Stimulated activated CD4-positive, alpha-beta T cell treated with anti-CD3 and anti-CD28 coated beads, Interleukin-1b, Interleukin-23, amount 100 ng/mL, for 48 hours (primary cell): ENCODE results near the gene FHOD1.
A peak's percentile ranks its signal among the peaks of the same experiment; 100 is the strongest.

Experiments used
- DNase-seq: peaks from one replicate; pipeline ENCODE4 v3.0.0-alpha.2; 2020

The FHOD1 gene

GRCh38 chr16:67247192-67248072 is at the start of gene FHOD1:
TSS of gene FHOD1 (minus strand) at chr16:67247481. CDS start at chr16:67247410, 71 bp downstream.
- DNase-seq, result peak; percentile 98

GRCh38 chr16:67296420-67296819 is 49.1 kb upstream of the FHOD1 start:
- no peak for DNase-seq

DNA sequence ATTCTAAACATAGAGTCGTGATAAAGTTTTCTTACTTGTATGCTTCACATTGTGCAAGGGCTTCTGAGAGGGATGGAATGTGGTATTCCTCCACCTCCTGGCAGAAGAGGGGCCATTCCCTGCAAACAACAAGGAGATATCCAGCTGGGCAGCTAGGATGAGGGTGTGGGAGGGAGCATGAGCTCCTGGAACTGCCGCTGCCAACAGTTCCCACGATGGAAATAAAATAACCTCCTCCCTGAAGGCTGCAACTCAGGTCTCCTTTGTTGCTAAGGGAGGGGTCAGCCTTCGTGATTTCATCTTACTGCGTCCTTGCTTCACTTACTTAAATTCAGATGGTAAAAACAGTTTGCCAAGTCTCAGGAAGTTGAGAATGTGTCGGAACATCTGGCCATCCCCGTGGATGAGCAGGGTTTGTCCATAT is 47.7 kb upstream of the FHOD1 start:
- DNase-seq, result no peak

DNA sequence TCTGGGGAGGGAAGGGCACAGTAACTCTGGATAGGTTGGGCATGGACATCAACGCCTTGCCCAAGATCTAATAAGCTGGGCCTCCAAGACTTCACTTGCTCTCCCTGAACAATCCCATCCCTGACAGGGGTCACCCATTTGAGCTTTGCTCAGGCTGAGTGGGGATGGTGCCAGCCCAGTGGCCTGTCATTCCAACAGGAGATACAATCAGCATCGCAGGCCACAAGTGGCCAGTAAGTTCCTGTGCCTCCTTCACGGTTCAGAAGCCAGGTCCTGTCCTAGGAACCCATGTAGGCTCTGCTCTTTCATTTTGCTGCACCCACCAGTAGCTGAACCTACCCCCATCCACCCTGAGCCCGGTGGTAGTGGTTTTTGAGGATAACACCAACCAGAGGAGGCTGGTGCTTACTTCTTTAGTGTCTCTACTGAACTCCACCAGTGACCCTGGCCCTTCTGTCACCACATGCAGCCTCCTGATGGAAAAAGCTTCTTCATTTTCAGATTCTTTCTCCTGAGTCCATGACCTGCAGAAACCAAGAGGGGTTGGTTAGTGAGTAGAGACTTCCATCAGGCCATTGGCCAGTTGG is 47.0 kb upstream of the FHOD1 start:
- no peak for DNase-seq

DNA sequence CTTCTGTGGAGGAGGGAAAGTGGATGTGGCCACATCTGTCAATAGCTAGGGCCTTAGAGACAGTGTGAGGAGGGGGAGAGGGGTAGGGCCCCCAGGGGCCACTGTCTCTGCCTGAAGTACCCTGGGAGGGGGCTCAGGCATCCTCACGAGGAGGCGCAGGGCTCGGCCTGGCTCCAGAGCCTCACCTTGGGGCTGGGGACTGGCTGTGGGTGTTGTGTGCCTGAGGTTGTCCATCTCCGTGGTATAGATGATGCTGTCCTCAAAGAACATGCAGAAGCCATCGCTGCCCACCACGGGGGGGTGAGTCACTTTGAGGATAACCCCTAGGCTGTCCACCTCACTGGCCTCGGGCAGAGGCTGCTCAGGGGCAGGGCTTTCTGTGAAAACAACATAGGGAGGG is 44.2 kb upstream of the FHOD1 start:
- no peak for DNase-seq

DNA sequence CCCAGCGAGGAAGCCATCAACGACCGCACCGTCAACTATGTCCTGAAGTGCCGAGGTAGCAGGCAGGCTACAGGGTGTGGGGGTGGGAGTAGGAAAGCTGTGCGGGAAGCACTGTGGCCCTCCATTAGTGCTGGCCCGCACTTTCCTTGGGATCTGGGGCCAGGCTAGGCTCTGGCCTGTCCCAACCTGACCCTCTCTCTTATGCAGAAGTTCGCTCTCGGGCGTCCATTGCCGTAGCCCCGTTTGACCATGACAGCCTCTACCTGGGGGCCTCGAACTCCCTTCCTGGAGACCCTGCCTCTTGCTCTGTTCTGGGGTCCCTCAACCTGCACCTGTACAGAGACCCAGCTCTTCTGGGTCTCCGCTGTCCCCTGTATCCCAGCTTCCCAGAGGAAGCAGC is 40.7 kb upstream of the FHOD1 start:
- no peak for DNase-seq

DNA sequence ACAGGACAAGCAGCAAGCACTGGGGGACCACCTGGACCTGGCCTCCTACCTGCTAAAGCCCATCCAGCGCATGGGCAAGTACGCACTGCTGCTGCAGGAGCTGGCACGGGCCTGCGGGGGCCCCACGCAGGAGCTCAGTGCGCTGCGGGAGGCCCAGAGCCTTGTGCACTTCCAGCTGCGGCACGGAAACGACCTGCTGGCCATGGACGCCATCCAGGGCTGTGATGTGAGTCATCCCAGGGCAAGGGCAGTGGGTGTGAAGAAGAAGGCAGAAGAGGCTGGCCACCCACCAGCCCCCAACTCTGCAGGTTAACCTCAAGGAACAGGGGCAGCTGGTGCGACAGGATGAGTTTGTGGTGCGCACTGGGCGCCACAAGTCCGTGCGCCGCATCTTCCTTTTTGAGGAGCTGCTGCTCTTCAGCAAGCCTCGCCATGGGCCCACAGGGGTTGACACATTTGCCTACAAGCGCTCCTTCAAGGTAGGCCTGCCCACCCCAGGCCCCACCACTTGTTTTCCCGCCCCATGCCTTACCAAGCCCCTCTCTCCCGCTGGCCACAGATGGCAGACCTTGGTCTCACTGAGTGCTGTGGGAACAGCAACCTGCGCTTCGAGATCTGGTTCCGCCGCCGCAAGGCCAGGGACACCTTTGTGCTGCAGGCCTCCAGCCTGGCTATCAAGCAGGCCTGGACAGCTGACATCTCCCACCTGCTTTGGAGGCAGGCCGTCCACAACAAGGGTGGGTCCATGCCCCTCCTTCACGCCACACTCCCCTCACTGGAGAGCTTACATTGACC is 39.4 kb upstream of the FHOD1 start:
- DNase-seq, result no peak

- no peak for DNase-seq
These were observed 37.7 kb upstream of the FHOD1 start for GRCh38 chr16:67284699-67285646.

DNA sequence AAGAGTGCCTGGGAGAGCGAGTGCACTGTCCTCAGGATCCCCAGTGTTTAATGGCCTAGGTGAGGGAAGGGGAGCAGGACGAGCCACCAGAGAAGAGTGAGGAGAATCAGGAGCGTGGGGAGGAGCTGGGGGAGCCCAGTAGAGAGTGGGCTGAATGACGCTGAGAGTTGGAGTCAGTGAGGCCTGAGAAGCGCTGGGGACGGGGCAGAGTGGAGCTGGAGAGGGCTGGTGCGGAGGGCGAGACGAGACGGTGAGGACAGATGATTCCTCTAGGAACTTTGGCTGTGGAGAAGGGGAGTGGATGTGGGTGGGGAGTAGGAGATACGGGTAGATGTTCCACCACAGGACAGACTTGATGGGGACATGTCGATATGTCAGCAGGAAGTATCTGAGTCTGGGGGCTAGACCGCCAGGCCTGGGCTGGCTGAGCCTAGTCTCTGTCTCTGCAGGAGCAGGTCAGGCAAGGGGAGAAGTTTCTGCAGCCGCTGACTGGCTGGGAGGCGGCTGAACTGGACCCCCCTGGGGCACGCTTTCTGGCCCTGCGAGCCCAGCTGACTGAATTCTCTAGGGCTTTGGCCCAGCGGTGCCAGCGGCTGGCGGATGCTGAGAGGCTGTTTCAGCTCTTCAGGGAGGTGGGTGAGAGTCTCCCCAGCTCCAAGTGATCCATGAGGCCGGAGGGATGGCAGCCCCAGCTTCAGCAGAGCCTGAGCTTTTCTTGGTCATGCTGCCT is 36.7 kb upstream of the FHOD1 start:
- no peak for DNase-seq

GRCh38 chr16:67283039-67283825 is 36.0 kb upstream of the FHOD1 start:
- DNase-seq, result no peak

- DNase-seq, result no peak
These were observed 35.1 kb upstream of the FHOD1 start for GRCh38 chr16:67282447-67282805.

DNA sequence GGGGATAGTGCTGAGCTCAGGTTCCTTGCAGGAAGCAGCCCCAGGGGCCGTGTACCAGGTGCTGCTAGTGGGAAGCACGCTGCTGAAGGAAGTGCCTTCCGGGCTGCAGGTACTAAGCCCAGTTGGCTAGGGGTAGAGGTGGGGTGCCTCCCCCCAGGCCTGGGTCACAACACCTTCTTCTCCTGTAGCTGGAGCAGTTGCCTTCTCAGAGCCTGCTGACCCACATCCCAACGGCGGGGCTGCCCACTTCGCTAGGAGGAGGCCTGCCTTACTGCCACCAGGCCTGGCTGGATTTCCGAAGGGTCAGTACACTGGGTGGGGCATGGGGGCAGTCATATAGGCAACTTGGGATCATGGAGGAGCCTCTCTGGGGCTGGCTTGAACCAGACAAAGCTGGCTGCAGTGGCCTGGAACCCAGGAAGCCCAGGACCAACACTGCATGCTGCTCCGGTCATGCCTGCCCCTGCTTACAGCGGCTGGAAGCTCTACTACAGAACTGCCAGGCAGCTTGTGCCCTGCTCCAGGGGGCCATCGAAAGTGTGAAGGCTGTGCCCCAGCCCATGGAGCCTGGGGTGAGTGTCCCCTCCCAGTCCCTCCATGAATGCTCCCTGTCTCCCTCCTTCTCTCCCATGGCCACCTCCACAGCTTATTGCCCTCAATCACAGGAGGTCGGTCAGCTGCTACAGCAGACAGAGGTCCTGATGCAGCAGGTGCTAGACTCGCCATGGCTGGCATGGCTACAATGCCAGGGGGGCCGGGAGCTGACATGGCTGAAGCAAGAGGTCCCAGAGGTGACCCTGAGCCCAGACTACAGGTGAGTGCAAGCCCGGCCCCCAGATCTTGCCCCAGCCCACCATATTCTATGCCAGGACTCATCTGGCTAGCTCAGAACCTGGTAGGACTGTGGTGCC is 34.5 kb upstream of the FHOD1 start:
- DNase-seq, result no peak

GRCh38 chr16:67280090-67281015 is 33.1 kb upstream of the FHOD1 start:
- DNase-seq, result no peak

GRCh38 chr16:67279296-67280089 is 32.2 kb upstream of the FHOD1 start, which contains the start of gene PLEKHG4:
TSS of gene PLEKHG4 (plus strand) at chr16:67279532. CDS start at chr16:67280045, 513 bp downstream.
- peak; percentile 85 for DNase-seq

GRCh38 chr16:67278773-67279295 is 31.6 kb upstream of the FHOD1 start:
- DNase-seq, result peak; percentile 52

GRCh38 chr16:67277999-67278772 is 30.9 kb upstream of the FHOD1 start:
- no peak for DNase-seq
